HG03108 (cell line): Measurements from ENCODE around the gene GRID1.

Experiments used
- ATAC-seq: cut with Tn5 transposase; IDR thresholded peaks from one replicate; pipeline ENCODE4 v1.9.1; 2021; ENCODE audit warnings: moderate library complexity; ENCODE audit not compliant: unreplicated experiment

GRID1 gene

GRCh38 chr10:85648279-85648754 lies 718.3 kb downstream of the GRID1 start:
- no peak for ATAC-seq

- ATAC-seq = no peak
Observed at GRCh38 chr10:85647741-85648140, 718.9 kb downstream of the GRID1 start.

- no peak for ATAC-seq
Observed at GRCh38 chr10:85645926-85646711, 720.5 kb downstream of the GRID1 start.

DNA sequence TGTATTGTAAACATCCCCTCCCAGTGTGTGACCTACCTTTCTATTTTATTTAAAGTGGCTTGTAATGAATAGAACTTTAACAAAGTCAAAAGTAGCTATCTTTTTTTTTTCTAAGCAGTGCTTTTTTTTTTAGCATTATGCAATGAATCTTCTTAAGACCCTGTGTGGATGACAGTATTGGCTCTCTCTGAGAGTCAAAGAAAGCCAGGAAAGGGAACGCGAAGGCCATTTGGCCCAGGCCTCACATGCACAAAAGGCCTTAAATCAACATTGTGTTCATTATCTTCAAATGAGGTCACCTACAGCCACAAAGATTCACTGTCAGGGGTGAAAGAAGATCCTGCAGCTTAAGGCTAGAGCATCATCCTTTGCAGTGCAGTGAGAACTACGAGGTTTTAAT lies 721.5 kb downstream of the GRID1 start:
- ATAC-seq = no peak

- no peak for ATAC-seq
Observed at GRCh38 chr10:85643845-85644525, 722.6 kb downstream of the GRID1 start.

DNA sequence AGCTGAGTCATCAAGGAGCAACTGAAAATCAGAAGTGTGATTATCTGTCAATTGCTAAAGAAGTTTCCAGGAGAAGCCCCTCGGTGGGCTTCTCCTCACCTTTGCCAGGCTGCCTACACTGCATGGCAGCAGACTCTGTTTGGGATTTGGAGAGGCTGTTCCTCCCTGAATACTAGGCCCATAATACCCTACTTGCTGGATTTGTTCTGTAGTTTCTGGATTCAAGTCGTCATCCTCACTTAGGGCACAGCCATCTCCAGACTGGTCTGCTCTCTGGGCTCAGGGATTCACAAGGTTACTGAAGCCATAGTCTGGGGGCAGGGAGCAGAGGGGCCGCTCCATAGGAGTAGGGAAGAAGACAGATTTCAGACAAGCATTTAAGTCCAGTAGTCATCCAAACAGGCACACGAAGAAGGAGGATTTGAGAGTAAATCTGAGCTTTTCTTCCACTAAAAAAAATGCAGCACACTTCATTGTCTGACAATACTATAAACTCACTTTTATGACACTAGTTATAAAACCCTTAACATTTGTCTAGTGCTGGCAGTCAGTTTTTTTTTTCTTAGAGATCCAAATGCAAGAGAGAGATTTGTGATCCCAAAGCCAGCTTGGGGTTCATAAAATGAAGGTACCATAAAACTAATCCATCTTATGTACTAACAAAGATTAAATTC lies 723.3 kb downstream of the GRID1 start:
- ATAC-seq = no peak

GRCh38 chr10:85642421-85643170 lies 724.0 kb downstream of the GRID1 start:
- no peak for ATAC-seq

- ATAC-seq = no peak
Observed at GRCh38 chr10:85642082-85642420, 724.5 kb downstream of the GRID1 start.

DNA sequence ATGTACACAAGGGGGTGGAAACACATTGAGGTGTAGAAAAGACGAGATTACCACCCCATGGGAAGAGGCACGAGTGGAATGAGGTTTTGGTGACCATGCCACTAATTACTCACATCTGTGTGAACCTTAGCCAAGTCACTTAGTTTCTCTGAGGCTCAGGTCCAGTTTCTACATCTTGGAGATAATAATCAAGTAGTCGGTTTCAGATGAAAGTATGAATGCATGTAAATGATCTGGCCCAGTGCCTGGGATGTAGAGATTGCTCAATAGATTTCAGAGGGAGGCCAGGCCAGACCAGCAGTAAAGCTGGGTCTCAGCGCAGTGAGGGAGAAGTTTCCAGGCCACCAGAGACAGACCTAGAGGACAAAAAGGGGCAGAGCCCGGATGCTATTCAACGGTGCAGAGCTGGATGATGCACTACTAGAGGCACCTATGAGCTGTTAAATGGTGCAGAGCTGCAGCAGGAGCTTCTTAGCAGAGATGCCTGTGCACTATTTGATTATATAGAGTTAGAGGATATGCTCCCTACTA lies 725.1 kb downstream of the GRID1 start:
- no peak for ATAC-seq

DNA sequence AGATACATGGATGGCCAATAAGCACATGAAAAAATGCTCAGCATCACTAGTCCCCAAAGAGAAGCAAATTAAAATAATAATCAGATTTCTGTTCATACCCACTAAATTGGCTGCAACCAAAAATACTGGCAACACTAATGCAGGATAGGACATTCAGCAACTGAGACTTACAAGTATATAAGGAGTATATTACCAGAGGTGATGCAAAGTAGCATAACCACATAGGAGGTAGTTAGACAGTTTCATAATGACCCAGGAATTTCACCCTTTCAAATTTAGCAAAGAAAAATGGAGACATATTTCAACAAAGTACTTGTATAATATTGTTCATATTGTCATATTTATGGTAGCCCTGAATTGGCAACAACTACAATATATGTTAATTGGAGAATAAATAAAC lies 727.8 kb downstream of the GRID1 start:
- ATAC-seq = no peak

- ATAC-seq = no peak
Observed at GRCh38 chr10:85635650-85636049, 730.9 kb downstream of the GRID1 start.

DNA sequence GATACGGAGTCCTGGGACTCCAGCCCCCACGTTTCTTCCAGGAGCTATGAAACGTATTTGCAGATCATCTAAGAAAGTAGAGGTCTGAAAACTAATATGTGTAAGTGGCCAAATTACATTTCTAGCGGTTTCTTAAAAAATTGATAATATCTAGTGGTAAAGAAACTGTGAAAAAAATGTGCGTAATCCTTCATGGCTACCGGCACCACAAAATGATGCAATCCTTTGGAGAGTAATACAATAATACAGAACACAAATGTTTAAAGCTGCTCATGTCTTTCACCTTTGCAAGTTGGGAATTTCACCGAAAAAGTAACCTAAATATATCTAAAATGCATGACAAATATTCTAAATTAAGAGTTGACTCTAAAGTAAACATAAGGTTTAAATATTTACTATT lies 742.1 kb downstream of the GRID1 start:
- ATAC-seq = no peak

DNA sequence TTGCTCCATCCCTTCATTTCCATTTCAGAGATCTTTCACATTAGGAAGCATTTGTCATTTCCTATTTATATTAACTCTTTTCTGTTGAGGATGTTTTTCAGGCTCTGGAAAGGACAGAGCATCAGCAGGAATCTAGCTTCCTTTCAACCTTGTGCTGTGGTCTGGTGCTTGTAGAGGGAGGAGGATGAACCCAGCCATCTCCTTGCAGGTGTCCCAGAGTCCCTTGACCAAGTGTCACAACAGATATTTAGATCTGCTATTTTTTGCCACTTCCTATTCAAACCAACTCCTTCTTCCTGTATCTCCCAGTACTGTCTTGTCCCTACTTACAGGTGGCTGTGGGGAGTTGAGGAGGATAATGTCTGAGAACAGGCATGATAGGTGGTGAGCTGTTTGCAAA lies 742.8 kb downstream of the GRID1 start:
- no peak for ATAC-seq

DNA sequence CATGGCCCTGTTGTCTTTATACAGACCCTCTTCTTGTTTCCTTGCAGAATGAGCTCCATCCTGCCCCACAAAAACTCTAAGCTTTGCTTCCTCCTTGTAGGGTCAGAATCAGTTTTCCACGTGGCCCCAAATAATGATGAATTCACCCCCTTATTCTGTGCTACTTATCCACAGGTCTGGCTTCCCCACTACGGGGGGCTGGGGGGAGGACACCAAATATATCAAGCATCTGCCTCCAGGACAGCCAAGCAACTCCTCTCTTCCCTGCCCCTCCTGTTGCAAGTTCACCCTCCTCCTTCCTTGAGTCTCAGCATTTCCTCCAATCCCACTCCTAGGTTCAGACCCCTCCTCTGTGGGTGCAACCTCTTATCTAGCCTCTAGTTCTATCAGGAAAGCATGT lies 743.3 kb downstream of the GRID1 start:
- no peak for ATAC-seq

DNA sequence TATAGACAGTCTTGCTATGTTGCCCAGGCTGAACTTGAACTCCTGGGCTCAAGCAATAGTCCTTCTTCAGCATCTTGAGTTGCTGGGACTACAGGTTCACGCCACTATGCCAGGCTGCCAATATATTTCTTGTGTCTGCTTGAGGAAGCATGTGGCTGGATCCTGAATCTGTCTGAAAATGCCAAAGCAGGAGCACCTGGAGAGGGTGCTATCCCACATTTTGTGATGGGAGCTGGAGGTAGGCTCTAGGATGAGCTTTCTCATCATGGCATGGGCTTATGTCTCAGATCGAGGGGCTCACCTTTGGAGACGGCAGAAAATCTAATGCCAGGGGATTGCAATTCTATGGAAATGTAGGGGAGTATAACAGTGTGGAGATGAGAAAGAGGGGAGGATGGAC lies 744.2 kb downstream of the GRID1 start:
- ATAC-seq = no peak

GRCh38 chr10:85621562-85621961 lies 745.0 kb downstream of the GRID1 start:
- ATAC-seq = no peak

GRCh38 chr10:85620807-85621206 lies 745.8 kb downstream of the GRID1 start:
- ATAC-seq = no peak

- ATAC-seq = no peak
Observed at GRCh38 chr10:85619832-85620231, 746.8 kb downstream of the GRID1 start.

DNA sequence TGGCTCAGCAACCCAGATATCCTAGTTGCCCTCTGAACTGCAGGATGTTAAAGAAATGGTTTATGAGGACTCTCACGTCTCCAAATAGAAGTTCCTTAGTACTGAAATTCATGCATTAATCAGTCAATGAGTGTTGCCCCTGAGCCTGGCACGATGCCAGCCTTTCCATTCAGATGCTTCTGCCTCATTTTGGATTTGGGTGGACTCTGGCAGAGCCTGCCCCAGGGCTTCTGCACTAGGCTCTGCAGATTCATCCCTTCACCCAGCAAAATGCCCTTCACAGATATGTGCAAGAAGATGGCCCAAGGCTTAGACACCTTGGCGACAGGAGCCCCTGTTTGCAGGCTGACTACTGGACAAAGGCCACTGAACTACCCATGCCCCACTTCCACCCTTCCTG lies 747.8 kb downstream of the GRID1 start:
- no peak for ATAC-seq

- ATAC-seq = no peak
Observed at GRCh38 chr10:85617751-85618546, 748.6 kb downstream of the GRID1 start.
